ENCODE data around the gene KIAA1614.

The KIAA1614 gene

DNA sequence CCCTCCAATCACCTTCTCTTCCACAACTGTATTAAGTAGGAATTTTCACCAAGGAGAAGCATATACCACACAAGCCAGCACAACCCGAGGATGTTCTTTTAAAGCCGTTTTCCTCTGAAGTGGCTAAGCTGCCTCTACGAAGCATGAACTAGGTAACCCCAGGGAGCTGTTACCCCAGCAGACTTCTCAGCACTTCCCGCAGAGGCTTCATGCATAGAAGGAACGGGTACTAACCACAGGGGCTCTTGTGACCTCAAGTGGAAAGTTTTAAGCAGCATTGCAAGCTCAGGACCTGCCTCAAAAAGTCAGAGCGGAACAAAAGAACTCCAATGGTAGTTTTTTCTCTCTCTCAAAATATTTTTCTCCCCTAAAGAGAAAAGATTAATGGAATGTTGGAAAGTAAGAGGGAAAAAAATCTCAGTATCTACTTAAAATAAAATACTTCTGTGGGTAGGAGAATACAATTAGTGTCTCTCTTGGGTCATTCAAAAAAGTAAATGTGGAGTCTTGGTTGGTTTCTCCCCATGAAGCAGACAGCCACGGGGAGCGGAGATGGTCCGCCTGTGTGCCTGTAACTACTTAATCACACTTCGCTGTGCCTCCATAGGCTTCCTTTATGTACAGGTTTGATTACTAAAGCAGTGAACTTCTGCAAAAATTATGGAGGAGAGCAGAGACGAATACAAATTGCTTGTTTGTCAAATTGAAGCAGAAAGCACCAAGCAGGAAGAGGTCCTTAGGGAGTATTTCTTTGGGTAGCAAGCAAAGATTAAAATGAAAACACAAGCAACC lies 69.1 kb downstream of the KIAA1614 start:
- Histone ChIP-seq H3K27me3 (ENCODE audit: low read depth, low read length) (no peaks in the 10 kb centered on the region), H3K4me3 (ENCODE audit: low read depth in 1 of 2, low read length in 2 of 2) (no peak overlapping the region), H3K4me1 (ENCODE audit: control insufficient read depth in 1 of 2, insufficient read depth in 2 of 2, low read length in 2 of 2) (peaks cover 7 to 18% of the 10 kb centered on the region in 2 donors), H3K27ac (ENCODE audit: low read length) (no peak overlapping the region), H3K9me3 (ENCODE audit: control insufficient read depth in 1 of 2, low read length in 2 of 2) (no peaks in the 10 kb centered on the region), H3K36me3 (ENCODE audit: control insufficient read depth in 1 of 2, insufficient read depth in 2 of 2, low read length in 2 of 2) (peaks cover 20 to 34% of the 10 kb centered on the region in 2 donors)

DNA sequence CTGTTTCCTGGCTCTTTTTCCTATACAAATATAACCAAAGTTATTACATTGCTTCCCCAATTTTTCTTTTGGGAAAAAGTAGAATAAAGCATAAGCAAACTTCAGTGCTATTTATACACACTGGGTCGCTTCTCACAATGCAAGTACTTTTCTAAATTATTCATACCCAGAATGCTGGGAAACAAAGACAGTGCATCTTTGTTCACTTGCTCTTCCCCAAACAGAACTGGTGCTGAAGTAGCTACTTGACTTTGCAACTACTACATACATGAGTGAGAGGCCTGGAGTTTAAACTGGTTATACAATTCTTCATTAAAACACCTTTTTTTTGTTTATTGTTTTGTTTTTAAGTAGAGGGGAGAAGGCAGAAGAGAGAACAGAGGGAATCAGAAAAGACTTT lies 69.7 kb downstream of the KIAA1614 start:
- Histone ChIP-seq H3K27ac (ENCODE audit: low read length) (no peak overlapping the region), H3K9me3 (ENCODE audit: control insufficient read depth in 1 of 2, low read length in 2 of 2) (no peaks in the 10 kb centered on the region), H3K36me3 (ENCODE audit: control insufficient read depth in 1 of 2, insufficient read depth in 2 of 2, low read length in 2 of 2) (peaks cover 26 to 40% of the 10 kb centered on the region in 2 donors), H3K4me3 (ENCODE audit: low read depth in 1 of 2, low read length in 2 of 2) (no peak overlapping the region), H3K27me3 (ENCODE audit: low read depth, low read length) (no peaks in the 10 kb centered on the region), H3K4me1 (ENCODE audit: control insufficient read depth in 1 of 2, insufficient read depth in 2 of 2, low read length in 2 of 2) (peaks cover under 1 to 12% of the 10 kb centered on the region in 2 donors)

DNA sequence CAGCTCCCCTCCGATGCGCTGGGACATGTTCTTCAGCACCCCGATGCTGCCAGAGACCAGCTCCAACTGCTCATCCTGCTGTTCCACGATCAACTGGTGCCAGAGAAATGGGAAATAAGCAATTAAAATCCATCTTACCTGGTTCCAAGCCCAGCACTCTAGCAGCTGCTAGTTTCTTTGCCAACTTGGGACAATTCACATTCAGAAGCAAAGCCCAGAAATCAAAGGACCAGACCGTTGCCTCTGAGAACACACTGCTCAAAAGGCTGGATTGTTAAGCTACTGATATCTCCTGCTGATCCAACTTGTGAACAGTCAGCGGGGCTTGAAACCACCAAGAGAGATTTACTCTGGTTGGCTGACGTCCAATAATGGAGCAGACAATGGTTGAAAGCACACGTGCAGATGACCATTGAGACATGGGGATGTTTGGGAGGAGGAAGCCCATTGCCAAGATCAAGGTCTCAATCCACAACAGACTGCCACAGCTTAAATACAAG lies 75.6 kb downstream of the KIAA1614 start:
- no peak overlapping the region for H3K27ac ChIP-seq (ENCODE audit: low read length)
- no peaks in the 10 kb centered on the region for H3K27me3 ChIP-seq (ENCODE audit: low read depth, low read length)
- peaks cover 63 to 67% of the 10 kb centered on the region in 2 donors for H3K36me3 ChIP-seq (ENCODE audit: control insufficient read depth in 1 of 2, insufficient read depth in 2 of 2, low read length in 2 of 2)
- no peaks in the 10 kb centered on the region for H3K4me1 ChIP-seq (ENCODE audit: control insufficient read depth in 1 of 2, insufficient read depth in 2 of 2, low read length in 2 of 2)
- H3K9me3 ChIP-seq (ENCODE audit: control insufficient read depth in 1 of 2, low read length in 2 of 2) = no peaks in the 10 kb centered on the region
- no peak overlapping the region for H3K4me3 ChIP-seq (ENCODE audit: low read depth in 1 of 2, low read length in 2 of 2)

DNA sequence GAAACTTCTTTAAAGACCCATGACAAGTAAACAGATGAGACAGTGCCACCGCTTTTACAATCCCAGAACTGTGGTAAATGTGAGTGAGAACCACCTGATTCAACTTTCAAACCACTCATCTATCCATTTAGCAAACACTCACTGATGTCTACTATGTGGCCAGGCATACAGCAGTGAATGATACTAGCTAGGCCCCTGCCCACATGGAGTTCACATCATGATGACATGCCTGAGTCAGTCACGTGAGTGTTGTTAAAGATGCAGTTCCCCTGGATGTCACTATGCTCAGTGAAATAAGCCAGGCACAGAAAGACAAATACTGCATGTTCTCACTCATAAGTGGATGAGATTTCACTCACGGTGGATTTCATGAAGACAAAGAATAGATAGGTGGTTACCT lies 81.6 kb downstream of the KIAA1614 start:
- no peaks in the 10 kb centered on the region for H3K9me3 ChIP-seq (ENCODE audit: control insufficient read depth in 1 of 2, low read length in 2 of 2)
- peaks cover 29 to 34% of the 10 kb centered on the region in 2 donors for H3K36me3 ChIP-seq (ENCODE audit: control insufficient read depth in 1 of 2, insufficient read depth in 2 of 2, low read length in 2 of 2)
- H3K27ac ChIP-seq (ENCODE audit: low read length) = no peak overlapping the region
- no peaks in the 10 kb centered on the region for H3K4me1 ChIP-seq (ENCODE audit: control insufficient read depth in 1 of 2, insufficient read depth in 2 of 2, low read length in 2 of 2)
- H3K4me3 ChIP-seq (ENCODE audit: low read depth in 1 of 2, low read length in 2 of 2) = no peak overlapping the region
- no peaks in the 10 kb centered on the region for H3K27me3 ChIP-seq (ENCODE audit: low read depth, low read length)

DNA sequence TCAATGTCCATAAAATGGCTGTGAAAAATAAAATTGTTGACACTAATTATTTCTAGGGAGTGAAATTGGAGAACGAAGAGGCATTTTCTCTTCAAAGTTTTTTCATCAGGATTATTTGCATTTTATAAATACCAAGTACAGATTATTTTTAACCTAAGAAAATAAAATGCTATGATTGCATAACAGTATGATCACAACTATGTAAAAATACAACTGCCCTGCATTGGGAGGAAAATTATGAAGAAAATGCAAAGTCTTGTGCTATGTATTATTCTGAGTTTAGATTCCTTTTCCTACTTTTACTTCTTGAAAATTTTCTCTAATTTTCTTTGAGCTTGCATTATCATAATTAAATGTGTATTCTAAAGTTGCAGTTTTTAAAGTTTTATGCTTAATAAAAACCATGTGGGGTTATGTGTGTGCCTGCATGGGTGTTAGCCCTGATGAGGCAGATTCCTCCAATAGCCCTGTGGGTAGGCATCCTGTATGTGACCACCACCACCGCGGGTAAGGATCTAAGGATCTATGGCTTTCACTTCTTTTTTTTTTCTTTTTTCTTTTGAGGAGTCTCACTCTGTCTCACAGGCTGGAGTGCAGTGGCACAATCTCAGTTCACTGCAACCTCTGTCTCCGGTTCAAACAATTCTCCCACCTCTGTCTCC lies 85.3 kb downstream of the KIAA1614 start:
- no peak overlapping the region for H3K27ac ChIP-seq (ENCODE audit: low read length)
- no peaks in the 10 kb centered on the region for H3K4me1 ChIP-seq (ENCODE audit: control insufficient read depth in 1 of 2, insufficient read depth in 2 of 2, low read length in 2 of 2)
- H3K9me3 ChIP-seq (ENCODE audit: control insufficient read depth in 1 of 2, low read length in 2 of 2) = no peaks in the 10 kb centered on the region
- H3K27me3 ChIP-seq (ENCODE audit: low read depth, low read length) = no peaks in the 10 kb centered on the region
- no peak overlapping the region for H3K4me3 ChIP-seq (ENCODE audit: low read depth in 1 of 2, low read length in 2 of 2)
- H3K36me3 ChIP-seq (ENCODE audit: control insufficient read depth in 1 of 2, insufficient read depth in 2 of 2, low read length in 2 of 2) = peaks cover 13 to 18% of the 10 kb centered on the region in 2 donors
